Loucy (cell line): ENCODE data around the gene ARHGAP15.

Source experiments
- H2AFZ ChIP-seq: fragments of 200-600 bp; sonication (generic); 2 replicates; pipeline ENCODE4 v1.6.0; 2016; ENCODE audit warnings: antibody characterized with exemption, mild to moderate bottlenecking, low read length, moderate library complexity
- H3F3A ChIP-seq: fragments of 200-600 bp; 2 replicates; pipeline ENCODE4 v1.6.0; 2016; ENCODE audit warnings: antibody characterized with exemption, low read depth, mild to moderate bottlenecking
- H3K27me3 ChIP-seq: fragments of 200-600 bp; sonication (generic); 2 replicates; pipeline ENCODE4 v1.6.1; 2014; ENCODE audit warnings: low read length, mild to moderate bottlenecking; ENCODE audit not compliant: insufficient read depth, poor library complexity, severe bottlenecking
- H3K36me3 ChIP-seq: fragments of 200-600 bp; sonication (generic); 2 replicates; pipeline ENCODE4 v1.6.1; 2016; ENCODE audit warnings: low read length; ENCODE audit not compliant: insufficient read depth
- H3K4me1 ChIP-seq: fragments of 200-600 bp; sonication (generic); 2 replicates; pipeline ENCODE4 v1.5.1; 2014; ENCODE audit warnings: low read length, mild to moderate bottlenecking; ENCODE audit not compliant: insufficient read depth, poor library complexity, severe bottlenecking
- H3K4me2 ChIP-seq: fragments of 200-600 bp; sonication (generic); 2 replicates; pipeline ENCODE4 v1.6.0; 2014; ENCODE audit warnings: antibody characterized with exemption, low read length, low read depth, mild to moderate bottlenecking; ENCODE audit not compliant: poor library complexity, severe bottlenecking
- H3K4me3 ChIP-seq: fragments of 200-600 bp; sonication (generic); 2 replicates; pipeline ENCODE4 v1.5.1; 2014; ENCODE audit warnings: low read length, mild to moderate bottlenecking, mixed read lengths; ENCODE audit not compliant: poor library complexity, severe bottlenecking
- H3K79me2 ChIP-seq: fragments of 200-600 bp; sonication (generic); 2 replicates; pipeline ENCODE4 v1.6.1; 2014; ENCODE audit warnings: low read length; ENCODE audit not compliant: insufficient read depth
- H3K9ac ChIP-seq: fragments of 200-600 bp; sonication (generic); 2 replicates; pipeline ENCODE4 v1.6.0; 2014; ENCODE audit warnings: mild to moderate bottlenecking, low read depth, low read length, moderate library complexity; ENCODE audit not compliant: poor library complexity, severe bottlenecking
- H3K9me2 ChIP-seq: fragments of 200-600 bp; sonication (generic); replicated peaks from 2 replicates; pipeline ENCODE4 v1.6.1; 2016; ENCODE audit warnings: low read depth, low read length, mixed read lengths
- H3K9me3 ChIP-seq: fragments of 200-600 bp; sonication (generic); 2 replicates; pipeline ENCODE4 v1.6.1; 2014; ENCODE audit warnings: mild to moderate bottlenecking, antibody characterized with exemption, low read length, low read depth; ENCODE audit not compliant: insufficient read depth
- H4K20me1 ChIP-seq: fragments of 200-600 bp; sonication (generic); 2 replicates; pipeline ENCODE4 v1.6.0; 2014; ENCODE audit warnings: antibody characterized with exemption, low read length, mild to moderate bottlenecking; ENCODE audit not compliant: insufficient read depth, poor library complexity, severe bottlenecking
- EZH2phosphoT487 ChIP-seq: fragments of 200-600 bp; IDR thresholded peaks from 2 replicates; pipeline ENCODE4 v1.6.1; 2018; ENCODE audit warnings: antibody characterized with exemption, mild to moderate bottlenecking, moderate library complexity, borderline replicate concordance
- TF ChIP-seq, protein P1 (sequence below): fragments of 200-600 bp; sonication (generic); conservative IDR thresholded peaks from 2 replicates; pipeline ENCODE4 v1.5.1; 2014; ENCODE audit warnings: mild to moderate bottlenecking, antibody characterized with exemption, low read length

Gene ARHGAP15

DNA sequence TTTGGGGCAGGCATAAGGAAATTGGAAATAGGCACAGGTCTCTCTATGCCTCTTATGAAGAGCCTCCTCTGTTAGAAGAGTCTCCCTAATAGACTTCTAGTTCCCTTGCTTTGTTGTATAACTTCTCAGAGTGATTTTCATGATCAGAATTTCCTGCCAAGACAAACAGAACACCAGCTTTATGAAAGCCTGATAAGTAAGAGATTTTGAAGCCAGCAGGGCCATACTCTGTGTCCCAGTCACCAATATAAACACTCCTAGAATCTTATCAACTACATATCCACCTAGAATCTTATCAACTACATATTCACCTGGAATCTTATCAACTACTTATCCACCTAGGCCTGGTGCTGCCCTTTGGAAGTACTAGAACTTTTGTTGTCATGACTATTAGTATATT, 579.5 kb downstream of the ARHGAP15 start:
- Histone ChIP-seq H3K9me3 (peaks cover 2% of the 10 kb centered on the region; the same call in 1 of the 2 replicates), H3K9me2 (no peaks in the 10 kb centered on the region), H3K36me3 (peaks cover 83% of the 10 kb centered on the region), H4K20me1 (no peaks in the 10 kb centered on the region), H3K79me2 (no peaks in the 10 kb centered on the region), H2AFZ (no peak overlapping the region), H3K4me3 (no peak overlapping the region), H3K4me2 (no peak overlapping the region), H3K9ac (no peak overlapping the region), H3K4me1 (no peaks in the 10 kb centered on the region), H3F3A (no peaks in the 10 kb centered on the region), H3K27me3 (no peaks in the 10 kb centered on the region)
- no peak for TF ChIP-seq EZH2phosphoT487
- TF ChIP-seq, protein P1, sequence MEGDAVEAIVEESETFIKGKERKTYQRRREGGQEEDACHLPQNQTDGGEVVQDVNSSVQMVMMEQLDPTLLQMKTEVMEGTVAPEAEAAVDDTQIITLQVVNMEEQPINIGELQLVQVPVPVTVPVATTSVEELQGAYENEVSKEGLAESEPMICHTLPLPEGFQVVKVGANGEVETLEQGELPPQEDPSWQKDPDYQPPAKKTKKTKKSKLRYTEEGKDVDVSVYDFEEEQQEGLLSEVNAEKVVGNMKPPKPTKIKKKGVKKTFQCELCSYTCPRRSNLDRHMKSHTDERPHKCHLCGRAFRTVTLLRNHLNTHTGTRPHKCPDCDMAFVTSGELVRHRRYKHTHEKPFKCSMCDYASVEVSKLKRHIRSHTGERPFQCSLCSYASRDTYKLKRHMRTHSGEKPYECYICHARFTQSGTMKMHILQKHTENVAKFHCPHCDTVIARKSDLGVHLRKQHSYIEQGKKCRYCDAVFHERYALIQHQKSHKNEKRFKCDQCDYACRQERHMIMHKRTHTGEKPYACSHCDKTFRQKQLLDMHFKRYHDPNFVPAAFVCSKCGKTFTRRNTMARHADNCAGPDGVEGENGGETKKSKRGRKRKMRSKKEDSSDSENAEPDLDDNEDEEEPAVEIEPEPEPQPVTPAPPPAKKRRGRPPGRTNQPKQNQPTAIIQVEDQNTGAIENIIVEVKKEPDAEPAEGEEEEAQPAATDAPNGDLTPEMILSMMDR: no peak

DNA sequence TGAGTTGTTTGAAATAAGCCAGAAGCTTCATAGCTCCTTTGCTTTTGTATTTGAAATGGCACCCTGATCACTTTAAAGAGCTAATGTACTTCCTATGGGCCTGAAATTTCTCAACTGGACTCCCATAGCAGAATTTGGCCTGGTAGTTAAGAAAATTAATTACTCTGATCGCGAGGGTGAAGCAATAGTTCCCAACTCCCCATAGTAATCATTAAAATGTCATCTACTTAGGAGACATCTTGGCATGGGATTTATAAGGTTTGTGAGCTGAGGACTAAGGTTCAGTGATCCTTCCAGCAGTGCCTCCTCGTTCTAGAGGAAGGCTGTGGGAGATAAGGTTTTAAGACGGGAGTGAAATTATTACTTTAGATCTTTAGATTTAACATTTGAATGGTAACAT, 581.0 kb downstream of the ARHGAP15 start:
- Histone ChIP-seq H3K9me2 (no peaks in the 10 kb centered on the region), H2AFZ (no peak overlapping the region), H3K4me1 (no peaks in the 10 kb centered on the region), H3K9me3 (peaks cover 2% of the 10 kb centered on the region; the same call in 1 of the 2 replicates), H3K27me3 (no peaks in the 10 kb centered on the region), H3K9ac (no peak overlapping the region), H3K79me2 (no peaks in the 10 kb centered on the region), H3K4me3 (no peak overlapping the region), H3K4me2 (no peak overlapping the region), H4K20me1 (no peaks in the 10 kb centered on the region), H3F3A (no peaks in the 10 kb centered on the region), H3K36me3 (peaks cover 74% of the 10 kb centered on the region)
- TF ChIP-seq, protein P1: no peak
- no peak for TF ChIP-seq EZH2phosphoT487

DNA sequence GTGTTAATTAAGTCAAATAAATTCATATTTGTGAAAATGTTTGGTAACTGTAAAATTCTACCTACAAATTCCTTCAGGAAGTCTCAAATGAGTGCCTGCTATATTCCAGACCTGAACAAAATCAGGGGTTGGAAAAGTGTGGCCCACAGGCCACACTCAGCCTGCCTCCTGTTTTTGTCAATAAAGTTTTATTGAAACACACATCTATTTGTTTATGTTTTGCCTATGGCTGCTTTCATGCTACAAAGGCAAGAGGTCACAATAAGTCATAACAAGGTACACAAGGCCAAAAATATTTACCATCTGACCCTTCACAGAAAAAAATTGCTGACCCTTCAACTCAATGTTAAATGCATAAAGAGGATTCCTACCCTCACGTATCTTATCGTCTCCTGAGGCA, 581.7 kb downstream of the ARHGAP15 start:
- H2AFZ ChIP-seq: no peak overlapping the region
- TF ChIP-seq, protein P1: no peak
- no peak for TF ChIP-seq EZH2phosphoT487
- H3K4me2 ChIP-seq: no peak overlapping the region
- H4K20me1 ChIP-seq: no peaks in the 10 kb centered on the region
- peaks cover 3% of the 10 kb centered on the region for H3K4me1 ChIP-seq
- H3K9ac ChIP-seq: no peak overlapping the region
- H3F3A ChIP-seq: no peaks in the 10 kb centered on the region
- H3K27me3 ChIP-seq: no peaks in the 10 kb centered on the region
- H3K9me3 ChIP-seq: peaks cover 2% of the 10 kb centered on the region; the same call in 1 of the 2 replicates
- H3K79me2 ChIP-seq: no peaks in the 10 kb centered on the region
- H3K4me3 ChIP-seq: no peak overlapping the region
- H3K36me3 ChIP-seq: peaks cover 68% of the 10 kb centered on the region
- no peaks in the 10 kb centered on the region for H3K9me2 ChIP-seq
